GM12892 (cell line): ENCODE results near the gene SEC23IP.
"Not testable (repeated sequence)": the region's sequence is repeated elsewhere in the genome, so short reads cannot be mapped to it uniquely, and the experiment has no call there.

Experiments used
- DNase-seq: peaks from one replicate; pipeline ENCODE4 v3.0.0; 2011; ENCODE audit not compliant: insufficient read length
- FAIRE-seq: peaks from 2 replicates; lab custom pipeline; 2011; peaks lifted over from hg19 to GRCh38; lab: Jason Lieb, UNC
- POLR2A ChIP-seq: IDR thresholded peaks from 2 replicates; pipeline ENCODE4 v1.6.1; 2011; ENCODE audit warnings: low read depth, low read length, control low read depth
- POLR2AphosphoS5 ChIP-seq: IDR thresholded peaks from 2 replicates; pipeline ENCODE4 v1.6.1; 2011; ENCODE audit warnings: low read depth, low read length, control low read depth
- TAF1 ChIP-seq: IDR thresholded peaks from 2 replicates; pipeline ENCODE4 v1.6.1; 2011; ENCODE audit warnings: low read depth, mild to moderate bottlenecking, control low read depth, low read length, borderline replicate concordance

Gene SEC23IP

DNA sequence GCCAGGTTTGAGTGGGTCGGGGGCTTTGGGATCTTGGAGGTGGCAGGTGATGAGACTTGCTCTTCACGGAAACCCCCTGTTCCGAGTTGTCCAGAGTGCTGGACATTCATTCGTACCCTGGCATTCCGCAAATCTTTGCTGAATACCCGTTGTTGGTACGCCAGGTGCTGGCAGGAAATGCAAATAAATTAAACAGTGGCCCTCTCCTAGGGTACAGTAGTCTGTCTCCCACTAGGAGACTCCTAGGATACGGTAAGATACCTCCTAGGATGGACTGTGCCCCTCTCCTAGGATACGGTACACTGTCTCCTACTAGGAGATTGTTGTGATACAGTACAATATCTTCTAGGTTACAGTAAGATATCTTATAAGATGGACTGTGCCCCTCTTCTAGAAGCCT is 544 bp downstream of the SEC23IP start:
- DNase-seq (no peak), FAIRE-seq (no peak)
- TF ChIP-seq POLR2A = no peak
- no peak for TF ChIP-seq TAF1
- TF ChIP-seq POLR2AphosphoS5 = no peak

DNA sequence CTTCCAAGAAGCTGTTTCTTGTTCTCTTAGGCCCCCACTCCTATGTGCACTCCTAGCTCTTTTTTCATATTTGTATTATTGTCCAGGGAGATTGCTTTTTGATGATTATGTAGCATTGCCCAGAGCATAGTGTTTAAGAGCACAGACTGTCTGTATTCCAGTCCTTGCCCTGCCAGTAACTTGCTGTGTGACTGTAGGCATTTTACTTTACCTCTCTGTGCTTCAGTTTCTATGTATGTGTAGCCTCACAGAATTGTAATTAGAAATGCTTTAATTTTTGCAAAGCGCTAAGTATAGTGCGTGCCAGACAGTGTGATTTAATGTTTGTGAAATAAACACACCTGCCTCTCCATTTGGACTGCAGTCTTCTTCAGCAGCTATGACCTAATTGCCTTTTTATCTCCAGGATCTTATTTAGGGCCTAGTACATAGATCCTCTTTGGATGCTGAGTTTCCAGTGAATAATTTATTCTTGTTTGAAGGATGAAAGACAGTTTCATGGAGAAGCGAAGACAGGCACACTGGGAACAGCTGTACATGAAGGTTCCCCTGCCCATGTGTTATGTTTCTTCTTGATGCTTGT is 1.4 kb downstream of the SEC23IP start:
- FAIRE-seq (no peak), DNase-seq (no peak)
- no peak for TF ChIP-seq POLR2AphosphoS5
- TF ChIP-seq POLR2A = no peak
- TF ChIP-seq TAF1 = no peak

GRCh38 chr10:119896061-119896655 is 3.6 kb downstream of the SEC23IP start:
- no peak for FAIRE-seq
- no peak for DNase-seq
- no peak for TF ChIP-seq TAF1

GRCh38 chr10:119896937-119897770 is 4.6 kb downstream of the SEC23IP start:
- TF ChIP-seq POLR2AphosphoS5 (no peak), TAF1 (no peak), POLR2A (no peak)
- DNase-seq (no peak), FAIRE-seq (no peak)

DNA sequence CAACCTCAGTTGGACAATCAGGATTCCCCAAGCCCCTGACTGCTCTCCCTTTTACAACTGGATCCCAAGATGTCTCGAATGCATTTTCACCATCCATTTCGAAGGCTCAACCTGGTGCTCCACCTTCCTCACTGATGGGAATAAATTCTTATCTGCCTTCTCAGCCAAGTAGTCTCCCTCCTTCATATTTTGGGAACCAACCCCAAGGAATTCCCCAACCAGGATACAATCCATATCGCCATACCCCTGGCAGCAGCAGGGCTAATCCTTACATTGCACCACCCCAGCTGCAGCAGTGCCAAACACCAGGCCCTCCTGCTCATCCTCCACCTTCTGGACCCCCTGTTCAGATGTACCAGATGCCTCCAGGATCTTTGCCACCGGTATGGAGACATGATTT is 6.0 kb downstream of the SEC23IP start:
- FAIRE-seq (no peak), DNase-seq (no peak)
- TF ChIP-seq TAF1 (no peak), POLR2AphosphoS5 (no peak), POLR2A (no peak)

DNA sequence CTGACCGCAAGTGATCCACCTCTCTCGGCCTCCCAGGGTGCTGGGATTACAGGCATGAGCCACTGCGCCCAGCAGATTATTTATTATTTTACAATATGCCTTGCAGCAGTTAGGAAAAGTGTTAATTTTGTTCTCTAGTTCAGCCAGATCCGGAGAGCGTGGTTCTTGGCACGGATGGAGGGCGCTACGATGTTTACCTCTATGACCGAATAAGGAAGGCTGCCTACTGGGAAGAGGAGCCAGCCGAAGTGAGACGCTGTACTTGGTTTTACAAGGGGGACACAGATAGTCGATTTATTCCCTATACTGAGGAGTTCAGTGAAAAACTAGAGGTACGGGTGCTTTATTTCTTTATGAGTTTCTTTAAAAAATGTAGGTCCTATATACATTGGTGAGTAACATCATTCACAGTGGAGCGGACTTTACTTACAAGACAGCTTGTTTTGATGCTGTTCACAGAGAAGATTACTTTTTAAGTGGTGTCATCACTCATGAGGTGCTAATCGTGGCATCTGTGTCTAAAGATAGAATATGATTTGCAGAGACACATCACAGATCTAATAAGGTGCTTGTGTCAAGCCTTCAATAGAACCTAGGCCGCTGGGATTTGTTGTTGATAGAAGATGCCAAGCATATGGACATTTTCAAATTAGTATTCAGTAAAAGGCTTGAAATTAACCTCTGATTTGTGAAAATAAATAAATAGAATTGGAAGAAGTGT is 11.6 kb downstream of the SEC23IP start:
- FAIRE-seq = no peak
- TF ChIP-seq TAF1 (no peak), POLR2A (no peak), POLR2AphosphoS5 (no peak)
- no peak for DNase-seq

DNA sequence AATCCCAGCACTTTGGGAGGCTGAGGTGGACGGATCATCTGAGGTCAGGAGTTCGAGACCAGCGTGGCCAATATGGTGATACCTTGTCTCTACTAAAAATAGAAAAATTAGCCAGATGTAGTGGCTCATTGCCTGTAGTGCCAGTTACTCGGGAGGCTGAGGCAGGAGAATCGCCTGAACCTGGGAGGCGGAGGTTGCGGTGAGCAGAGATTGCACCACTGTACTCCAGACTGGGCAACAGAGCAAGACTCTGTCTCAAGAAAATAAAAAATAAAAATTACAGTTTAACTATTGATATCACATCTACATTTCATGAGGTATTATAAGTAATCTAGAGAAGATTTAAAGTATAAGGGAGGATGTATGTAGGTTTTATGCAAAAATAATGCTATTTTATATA is 15.2 kb downstream of the SEC23IP start:
- FAIRE-seq, DNase-seq: not testable (repeated sequence)

GRCh38 chr10:119908166-119908565 is 15.6 kb downstream of the SEC23IP start:
- FAIRE-seq = no peak
- DNase-seq = no peak
- TF ChIP-seq POLR2A (no peak), POLR2AphosphoS5 (no peak), TAF1 (no peak)

DNA sequence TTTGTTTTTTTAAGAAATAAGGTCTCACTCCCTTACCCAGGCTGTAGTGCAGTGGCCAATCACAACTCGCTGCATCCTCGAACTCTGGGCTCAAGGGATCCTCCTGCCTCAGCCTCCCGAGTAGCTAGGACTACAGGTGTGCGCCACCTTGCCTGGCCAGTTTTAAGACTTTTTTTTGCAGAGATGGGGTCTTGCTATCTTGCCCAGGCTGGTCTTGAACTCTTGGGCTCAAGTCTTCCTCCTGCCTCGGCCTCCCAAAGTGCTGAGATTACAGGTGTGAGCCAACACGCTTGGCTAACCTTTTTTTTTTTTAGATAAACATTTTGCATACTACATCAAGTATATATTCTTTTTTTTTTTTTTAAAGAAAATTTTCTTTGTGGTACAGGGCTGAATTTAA is 18.2 kb downstream of the SEC23IP start:
- DNase-seq (no peak), FAIRE-seq (no peak)
- no peak for TF ChIP-seq POLR2A
- no peak for TF ChIP-seq POLR2AphosphoS5
- no peak for TF ChIP-seq TAF1

- DNase-seq = no peak
- TF ChIP-seq POLR2A (no peak), POLR2AphosphoS5 (no peak), TAF1 (no peak)
- no peak for FAIRE-seq
Observed at GRCh38 chr10:119917777-119918176, 25.2 kb downstream of the SEC23IP start.

DNA sequence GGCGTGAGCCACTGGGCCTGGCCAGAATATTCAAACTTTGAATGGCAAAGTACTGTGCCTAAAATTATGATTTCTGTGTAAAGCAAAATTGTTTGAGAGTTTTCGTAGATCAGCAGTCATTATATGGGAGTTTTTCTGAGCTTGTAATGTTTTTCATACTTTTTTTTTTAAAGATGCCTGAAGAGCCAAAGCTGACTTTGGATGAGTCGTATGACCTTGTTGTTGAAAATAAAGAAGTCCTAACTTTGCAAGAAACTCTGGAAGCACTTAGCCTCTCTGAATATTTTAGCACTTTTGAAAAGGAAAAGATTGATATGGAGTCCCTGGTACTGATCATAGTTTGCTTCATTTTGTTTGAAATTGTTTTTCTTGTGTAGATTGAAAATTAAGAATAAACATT is 26.7 kb downstream of the SEC23IP start:
- FAIRE-seq = no peak

GRCh38 chr10:119919826-119920225 is 27.3 kb downstream of the SEC23IP start:
- FAIRE-seq (peak; percentile 17), DNase-seq (no peak)
- TF ChIP-seq POLR2AphosphoS5 = no peak
- no peak for TF ChIP-seq POLR2A
- TF ChIP-seq TAF1 = no peak

More for the DNA sequence above, 26.7 kb downstream of the SEC23IP start:
- DNase-seq = no peak
- TF ChIP-seq POLR2A (no peak), TAF1 (no peak), POLR2AphosphoS5 (no peak)
